ACHN (cell line): Measurements from ENCODE around the gene FN1.

Source experiments
- DNase-seq: peaks from one replicate; pipeline ENCODE4 v3.0.0-alpha.2; 2015
- in situ Hi-C: cut with HindIII; loops from 2 replicates; pipeline ENCODE4 v1.10.0; 2017; ENCODE audit warnings: low sequenced_read_pairs, low pct_ligation_motif_present, low pct_unique_long_range_greater_than_20kb

The FN1 gene

GRCh38 chr2:215396595-215397313 lies 39.1 kb downstream of the FN1 start:
- DNase-seq: no peak
- in situ Hi-C loops: no loop called here

GRCh38 chr2:215395687-215396460 lies 40.0 kb downstream of the FN1 start:
- in situ Hi-C loops: no loop called here
- no peak for DNase-seq

- in situ Hi-C loops: no loop called here
- DNase-seq: no peak
Measured at GRCh38 chr2:215394102-215394805, 41.6 kb downstream of the FN1 start.

- DNase-seq: no peak
- in situ Hi-C loops: no loop called here
Measured at GRCh38 chr2:215392687-215393270, 43.1 kb downstream of the FN1 start.

- in situ Hi-C loops: no loop called here
- no peak for DNase-seq
Measured at GRCh38 chr2:215392164-215392563, 43.7 kb downstream of the FN1 start.

GRCh38 chr2:215391531-215391930 lies 44.3 kb downstream of the FN1 start:
- no peak for DNase-seq
- in situ Hi-C loops: no loop called here

- in situ Hi-C loops: no loop called here
- DNase-seq: no peak
Measured at GRCh38 chr2:215390550-215390913, 45.3 kb downstream of the FN1 start.

- in situ Hi-C loops: no loop called here
Measured at GRCh38 chr2:215388002-215388728, 47.7 kb downstream of the FN1 start.

GRCh38 chr2:215386566-215386965 lies 49.3 kb downstream of the FN1 start:
- DNase-seq: no peak
- in situ Hi-C loops: no loop called here

More at GRCh38 chr2:215388002-215388728, 47.7 kb downstream of the FN1 start:
- no peak for DNase-seq

- in situ Hi-C loops: no loop called here
- no peak for DNase-seq
Measured at GRCh38 chr2:215384710-215385109, 51.2 kb downstream of the FN1 start.

GRCh38 chr2:215383652-215384279 lies 52.1 kb downstream of the FN1 start:
- in situ Hi-C loops: no loop called here

GRCh38 chr2:215382480-215382879 lies 53.4 kb downstream of the FN1 start:
- DNase-seq: no peak
- in situ Hi-C loops: no loop called here

More at GRCh38 chr2:215383652-215384279, 52.1 kb downstream of the FN1 start:
- DNase-seq: no peak

GRCh38 chr2:215382011-215382410 lies 53.9 kb downstream of the FN1 start:
- no peak for DNase-seq

GRCh38 chr2:215380699-215381098 lies 55.2 kb downstream of the FN1 start:
- no peak for DNase-seq

More at GRCh38 chr2:215382011-215382410, 53.9 kb downstream of the FN1 start:
- in situ Hi-C loops: no loop called here

GRCh38 chr2:215379948-215380347 lies 55.9 kb downstream of the FN1 start:
- in situ Hi-C loops: no loop called here
- no peak for DNase-seq

More at GRCh38 chr2:215380699-215381098, 55.2 kb downstream of the FN1 start:
- in situ Hi-C loops: no loop called here

- no peak for DNase-seq
- in situ Hi-C loops: no loop called here
Measured at GRCh38 chr2:215379039-215379438, 56.8 kb downstream of the FN1 start.

GRCh38 chr2:215378045-215378444 lies 57.8 kb downstream of the FN1 start:
- DNase-seq: no peak
- in situ Hi-C loops: no loop called here

- no peak for DNase-seq
- in situ Hi-C loops: no loop called here
Measured at GRCh38 chr2:215377283-215377682, 58.6 kb downstream of the FN1 start.
